Measurements from ENCODE around the gene SFSWAP. TPM values are rescaled to one million over a fixed set of nuclear protein-coding genes. Genes with fewer than 3 reads are reported as not detected.

SFSWAP gene
- total and polyA plus RNA-seq, 2 of the 8 experiments (the other 6 are each of a cell fraction or from before 2014, with no cell fraction given), result 36.5 to 49.5 TPM

GRCh38 chr12:131688845-131689154 is 22.1 kb upstream of the SFSWAP start:
- Histone ChIP-seq H3K9ac (replicated peaks in 1 of 4; ENCODE audit: extremely low read depth in 1 of 4, low read depth in 3 of 4, low read length in 3 of 4) (no peak overlapping the region), H2BK120ac (replicated peaks; ENCODE audit: low read depth, low read length) (no peak overlapping the region), H3K36me3 (ENCODE audit: control insufficient read depth in 2 of 4, insufficient read depth in 4 of 4, low read length in 3 of 4) (no peaks in the 10 kb centered on the region), H3K79me1 (ENCODE audit: low read depth, low read length) (no peaks in the 10 kb centered on the region), H3K4me2 (ENCODE audit: insufficient read depth in 1 of 2, low read depth in 2 of 2, low read length in 2 of 2) (no peak overlapping the region), H4K5ac (ENCODE audit: insufficient read length, low read depth, low read length) (no peak overlapping the region), H2AK5ac (ENCODE audit: low read depth, low read length) (no peak overlapping the region), H3K56ac (replicated peaks; ENCODE audit: insufficient read length, low read depth, low read length) (peak overlapping the region; percentile 97), H2BK15ac (ENCODE audit: low read length) (0 out of 2 replicates have a peak overlapping the region, but pooled peaks have one; percentile 29), H4K20me1 (replicated peaks in 1 of 2; ENCODE audit: control insufficient read depth in 1 of 2, insufficient read depth in 2 of 2, low read length in 2 of 2) (peaks cover 0 to 2% of the 10 kb centered on the region in 2 experiments), H3K27ac (ENCODE audit: low read depth, low read length) (no peak overlapping the region), H3K27me3 (replicated peaks in 1 of 4; ENCODE audit: control insufficient read depth in 3 of 4, extremely low read depth in 1 of 4, insufficient read depth in 3 of 4, low read length in 3 of 4) (no peaks in the 10 kb centered on the region), H2AFZ (ENCODE audit: low read length) (no peak overlapping the region), H3K4me3 (ENCODE audit: extremely low read depth in 1 of 4, insufficient read depth in 2 of 4, low read depth in 3 of 4, low read length in 4 of 4) (no peak overlapping the region), H3K4ac (replicated peaks; ENCODE audit: insufficient read length, low read depth, low read length) (no peak overlapping the region), H4K8ac (ENCODE audit: extremely low read depth, insufficient read depth, low read length) (no peak overlapping the region), H2BK5ac (ENCODE audit: low read depth, low read length) (no peak overlapping the region), H2BK12ac (ENCODE audit: low read depth, low read length) (no peak overlapping the region), H4K91ac (replicated peaks; ENCODE audit: insufficient read length, low read length) (no peak overlapping the region), H3K18ac (ENCODE audit: extremely low read depth, low read length) (no peak overlapping the region), H3K23me2 (ENCODE audit: low read depth, low read length) (peaks cover 15% of the 10 kb centered on the region; the same call in 1 of the 2 replicates), H3K79me2 (ENCODE audit: control insufficient read depth in 1 of 2, insufficient read depth in 2 of 2, low read length in 2 of 2) (no peaks in the 10 kb centered on the region), H3K23ac (ENCODE audit: insufficient read length) (no peak overlapping the region), H3K9me3 (ENCODE audit: insufficient read depth in 2 of 2, low read depth in 1 of 2, low read length in 1 of 2) (no peaks in the 10 kb centered on the region; a peak in 1 of 4 replicates), H2BK20ac (ENCODE audit: low read length) (no peak overlapping the region), H3K4me1 (replicated peaks in 1 of 4; ENCODE audit: control insufficient read depth in 3 of 4, insufficient read depth in 4 of 4, low read length in 3 of 4) (peaks cover 0 to 2% (median under 1%) of the 10 kb centered on the region in 4 experiments; a peak in 1 of 7 replicates), H3K14ac (ENCODE audit: insufficient read length) (no peak overlapping the region)
- TF ChIP-seq TBP (IDR thresholded peaks at IDR 0.05; ENCODE audit: low read depth, low read length) (no peak), SUZ12 (IDR thresholded peaks at IDR 0.05; ENCODE audit: low read length) (no peak), HDAC6 (IDR thresholded peaks at IDR 0.05; ENCODE audit: low read depth, low read length) (no peak), TCF12 (IDR thresholded peaks at IDR 0.05; ENCODE audit: low read depth, low read length) (no peak)
- FAIRE-seq, result no peak
- POLR2A ChIA-PET (ENCODE audit: partially characterized antibody), result no interaction called here
- CTCF ChIA-PET (ENCODE audit: partially characterized antibody), result no interaction called here
- 89 to 100% methylated on average over 3 of the region's 3 CpGs for WGBS, 2 experiments (ENCODE audit: extremely low coverage in 1 of 2, insufficient coverage in 1 of 2, insufficient read length in 1 of 2, insufficient replicate concordance in 2 of 2, low coverage in 1 of 2, low lambda C conversion rate in 2 of 2, missing lambda C conversion rate in 1 of 2)
- no peak for DNase-seq (ENCODE audit: low read depth in 1 of 2, low spot score in 2 of 2)
